ENCODE results near the gene ATF3. TPM values are rescaled to one million over a fixed set of nuclear protein-coding genes. Genes with fewer than 3 reads are reported as not detected.

The ATF3 gene
- 8.1 and 9.5 TPM in 2 replicates for total RNA-seq

GRCh38 chr1:212608392-212608958 is at the start of gene ATF3:
Gene ATF3, plus strand, starts transcription at chr1:212608761. Its CDS starts 6,261 bp downstream, at chr1:212615022.
- intact Hi-C loops (cut with micrococcal nuclease) = loop anchor here (1.0 to 5.0 kb wide), 10 partner anchors 12 to 1031 kb away; partner anchors contain the start of genes BATF3, DTL, FLVCR1 and INTS7

- intact Hi-C loops (cut with micrococcal nuclease) = loop anchor here (1.0 to 5.0 kb wide), 7 partner anchors 36 to 1301 kb away; partner anchors contain the start of genes ANGEL2, ATF3, FLVCR1 and NENF
Measured at GRCh38 chr1:212559929-212560328, 48.6 kb upstream of the ATF3 start.

GRCh38 chr1:212560933-212561460 is 47.6 kb upstream of the ATF3 start:
- intact Hi-C loops (cut with micrococcal nuclease) = no loop called here

DNA sequence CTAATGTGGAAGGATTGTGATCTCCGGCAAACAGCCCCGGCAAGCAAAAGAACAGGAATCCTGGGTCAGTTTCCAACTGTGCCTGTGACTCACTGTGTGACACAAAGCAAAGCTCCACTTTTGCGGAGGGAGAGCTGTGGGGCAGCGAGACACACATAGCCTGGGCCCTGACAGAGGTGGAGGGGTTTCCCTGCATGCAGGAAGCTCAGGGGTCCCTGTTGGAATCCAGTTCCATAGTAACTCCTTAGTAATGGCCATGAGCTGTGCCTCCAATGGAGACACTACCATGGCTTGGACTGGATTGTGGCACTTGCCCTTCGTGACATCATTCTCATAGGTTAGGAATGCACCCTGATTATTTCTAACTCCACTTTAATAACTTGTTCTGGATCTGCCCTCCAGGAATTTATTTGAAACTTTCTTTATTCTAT is 47.0 kb upstream of the ATF3 start:
- intact Hi-C loops (cut with micrococcal nuclease) = no loop called here

DNA sequence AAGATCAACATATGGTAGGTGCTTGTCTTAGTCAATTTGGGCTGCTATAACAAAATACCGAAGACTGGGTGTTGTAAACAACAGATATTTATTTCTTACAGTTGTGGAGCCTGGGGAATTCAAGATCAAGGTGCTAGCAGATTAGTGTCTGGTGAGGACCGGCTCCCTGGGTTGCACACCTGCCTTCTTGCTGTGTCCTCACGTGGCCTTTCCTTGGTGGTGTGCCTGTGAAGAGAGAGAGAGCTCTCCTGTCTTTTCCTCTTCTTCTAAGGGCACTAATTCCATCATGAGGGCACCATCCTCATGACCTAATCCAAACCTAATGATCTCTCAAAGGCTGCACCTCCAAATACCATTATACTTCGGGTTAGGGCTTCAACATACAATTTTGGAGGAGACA is 45.8 kb upstream of the ATF3 start:
- intact Hi-C loops (cut with micrococcal nuclease) = no loop called here

GRCh38 chr1:212565079-212565478 is 43.5 kb upstream of the ATF3 start:
- intact Hi-C loops (cut with micrococcal nuclease) = loop anchor here (5.0 kb wide), 1 partner anchor 227 kb away; the partner anchor contains the start of genes NSL1 and TATDN3

DNA sequence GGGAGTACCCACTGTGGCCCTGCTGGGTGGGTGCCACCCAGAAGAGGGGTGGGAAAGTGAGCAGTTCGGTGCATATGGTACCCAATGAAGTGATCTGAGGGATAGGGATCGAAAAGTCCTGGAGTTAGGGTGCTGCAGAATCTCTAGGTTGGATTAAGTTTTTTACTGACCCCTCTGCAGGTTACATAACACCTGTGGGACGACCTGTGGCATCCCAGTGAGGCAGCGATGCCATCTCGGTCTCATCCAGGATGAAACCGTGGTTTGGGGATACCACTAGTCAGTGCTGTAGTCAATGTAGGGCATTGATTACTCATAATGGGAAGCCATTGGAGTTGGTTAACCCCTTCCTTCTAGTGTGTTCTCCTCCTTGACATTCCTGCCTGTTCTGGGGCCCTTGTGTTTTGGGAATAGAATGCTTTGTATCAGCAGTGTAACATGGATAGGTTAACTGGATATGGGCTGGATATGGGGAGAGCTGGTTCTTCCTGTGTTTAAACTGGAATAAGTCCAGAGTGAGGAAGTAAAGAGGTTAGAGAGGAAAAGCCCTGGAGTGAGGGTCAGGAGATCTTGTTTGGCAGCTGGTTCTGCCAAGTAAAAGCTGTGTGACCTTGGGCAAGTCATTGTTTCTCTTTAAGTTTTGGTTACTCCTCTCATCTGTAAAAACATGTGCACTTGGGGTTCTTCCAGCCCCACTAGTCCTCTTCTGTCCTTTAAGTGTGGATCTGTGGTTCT is 42.8 kb upstream of the ATF3 start:
- intact Hi-C loops (cut with micrococcal nuclease) = loop anchor here (5.0 kb wide), 1 partner anchor 227 kb away; the partner anchor contains the start of genes NSL1 and TATDN3

DNA sequence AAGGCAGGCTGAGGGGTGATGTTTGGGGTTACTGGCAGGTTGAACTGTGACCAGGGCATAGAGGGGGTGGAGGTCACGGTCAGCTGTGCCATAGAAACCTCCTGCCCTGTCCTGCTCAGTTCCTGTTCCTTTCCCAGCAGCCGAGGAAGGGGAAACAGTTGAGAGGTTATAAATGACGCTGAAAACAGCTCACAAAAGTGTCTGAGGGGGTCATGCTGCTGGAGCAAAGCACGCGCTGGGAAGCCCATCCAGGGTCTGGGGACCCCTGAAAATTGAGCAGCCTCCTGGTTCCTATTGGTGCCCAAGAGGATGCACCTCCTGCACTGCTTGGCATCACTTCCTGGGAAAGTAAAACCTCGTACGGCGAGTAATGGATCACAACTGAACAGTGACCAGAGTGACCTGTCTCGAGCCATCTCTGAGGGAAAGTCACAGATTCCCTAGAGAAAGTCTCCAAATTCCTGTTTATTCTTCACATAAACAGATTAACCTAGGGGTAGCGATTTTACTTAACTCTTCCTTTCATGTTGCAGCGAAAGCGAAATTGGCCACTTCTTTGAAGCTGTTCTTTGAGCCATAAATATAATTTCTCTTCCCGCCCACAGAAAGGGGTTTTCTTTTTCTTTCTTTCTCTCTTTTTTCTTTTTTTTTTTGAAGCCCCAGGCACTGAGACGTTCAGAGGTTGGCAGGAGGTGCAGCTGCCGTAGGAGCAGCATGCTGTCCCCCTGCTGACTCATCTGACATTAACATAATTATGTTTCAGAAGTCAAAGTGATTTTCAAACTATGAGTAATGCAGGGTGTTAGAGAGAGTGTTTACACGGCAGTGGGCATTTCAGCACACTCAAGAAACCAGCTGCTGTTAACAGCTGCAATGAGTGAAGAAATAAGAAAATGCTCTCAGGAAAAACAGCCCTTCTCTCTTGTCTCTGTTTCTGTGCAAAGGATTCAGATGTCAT is 41.8 kb upstream of the ATF3 start:
- intact Hi-C loops (cut with micrococcal nuclease) = loop anchor here (5.0 kb wide), 1 partner anchor 226 kb away; the partner anchor contains the start of genes NSL1 and TATDN3

- intact Hi-C loops (cut with micrococcal nuclease) = loop anchor here (5.0 kb wide), 1 partner anchor 225 kb away; the partner anchor contains the start of genes NSL1 and TATDN3
Measured at GRCh38 chr1:212567638-212568037, 40.9 kb upstream of the ATF3 start.

- intact Hi-C loops (cut with micrococcal nuclease) = loop anchor here (5.0 kb wide), 1 partner anchor 223 kb away; the partner anchor contains the start of genes NSL1 and TATDN3
Measured at GRCh38 chr1:212568978-212569537, 39.5 kb upstream of the ATF3 start.

DNA sequence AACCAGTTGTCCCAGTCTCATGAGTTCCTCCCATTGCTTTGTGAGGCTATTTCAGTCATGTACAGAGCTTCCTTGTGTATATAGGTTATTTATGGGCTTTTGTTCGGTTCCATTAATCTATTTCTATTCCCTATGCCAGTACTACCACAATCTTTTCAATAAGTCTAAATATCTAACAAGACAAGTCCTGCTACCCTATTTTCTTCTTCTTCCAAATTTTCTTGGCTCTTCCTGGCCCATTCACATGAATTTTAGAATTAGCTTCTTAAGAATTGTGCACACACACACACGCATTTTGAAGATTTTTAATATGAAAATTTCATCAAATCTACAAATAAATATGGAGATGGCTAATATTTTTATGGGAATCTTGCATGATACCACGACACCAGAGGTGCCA is 33.8 kb upstream of the ATF3 start:
- intact Hi-C loops (cut with micrococcal nuclease) = no loop called here

GRCh38 chr1:212575333-212575732 is 33.2 kb upstream of the ATF3 start:
- intact Hi-C loops (cut with micrococcal nuclease) = no loop called here

DNA sequence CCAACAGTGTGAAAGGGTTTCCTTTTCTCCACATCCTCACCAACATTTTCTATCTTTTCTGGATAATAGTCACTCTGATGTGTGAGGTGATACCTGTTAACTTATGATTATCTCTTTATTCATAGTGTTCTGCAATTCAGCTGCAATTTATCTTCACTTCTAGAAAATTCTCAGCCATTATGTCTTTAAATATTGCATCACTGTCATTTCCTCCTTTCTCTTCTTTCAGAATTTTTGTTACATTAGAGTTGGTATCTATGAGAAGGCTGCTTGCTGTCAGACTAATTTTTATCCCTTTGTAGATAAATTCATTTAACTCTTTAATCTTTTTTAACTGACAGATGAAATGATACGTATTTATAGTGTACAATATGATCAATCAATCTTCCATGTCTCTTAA is 30.5 kb upstream of the ATF3 start:
- intact Hi-C loops (cut with micrococcal nuclease) = no loop called here

DNA sequence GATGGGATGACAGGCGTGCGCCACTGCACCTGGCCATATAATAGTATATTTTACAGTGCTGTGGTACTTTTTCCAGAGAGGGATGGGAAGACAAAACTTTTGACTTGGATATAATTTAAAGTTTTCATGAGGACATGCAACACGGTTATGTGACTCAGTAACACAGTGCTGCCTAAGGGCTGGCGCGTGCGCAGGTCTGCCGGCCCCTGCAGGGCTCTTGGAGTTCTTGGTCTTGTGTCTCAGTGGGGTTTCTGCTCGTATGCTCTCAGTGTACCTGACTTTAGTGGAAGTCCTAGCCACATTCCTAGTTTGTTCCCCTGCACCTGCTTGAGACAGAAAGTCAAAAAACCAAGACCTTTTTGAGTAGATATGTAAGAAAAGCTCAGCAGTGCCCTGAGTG is 27.5 kb upstream of the ATF3 start:
- intact Hi-C loops (cut with micrococcal nuclease) = no loop called here

GRCh38 chr1:212582291-212582690 is 26.3 kb upstream of the ATF3 start:
- intact Hi-C loops (cut with micrococcal nuclease) = no loop called here

DNA sequence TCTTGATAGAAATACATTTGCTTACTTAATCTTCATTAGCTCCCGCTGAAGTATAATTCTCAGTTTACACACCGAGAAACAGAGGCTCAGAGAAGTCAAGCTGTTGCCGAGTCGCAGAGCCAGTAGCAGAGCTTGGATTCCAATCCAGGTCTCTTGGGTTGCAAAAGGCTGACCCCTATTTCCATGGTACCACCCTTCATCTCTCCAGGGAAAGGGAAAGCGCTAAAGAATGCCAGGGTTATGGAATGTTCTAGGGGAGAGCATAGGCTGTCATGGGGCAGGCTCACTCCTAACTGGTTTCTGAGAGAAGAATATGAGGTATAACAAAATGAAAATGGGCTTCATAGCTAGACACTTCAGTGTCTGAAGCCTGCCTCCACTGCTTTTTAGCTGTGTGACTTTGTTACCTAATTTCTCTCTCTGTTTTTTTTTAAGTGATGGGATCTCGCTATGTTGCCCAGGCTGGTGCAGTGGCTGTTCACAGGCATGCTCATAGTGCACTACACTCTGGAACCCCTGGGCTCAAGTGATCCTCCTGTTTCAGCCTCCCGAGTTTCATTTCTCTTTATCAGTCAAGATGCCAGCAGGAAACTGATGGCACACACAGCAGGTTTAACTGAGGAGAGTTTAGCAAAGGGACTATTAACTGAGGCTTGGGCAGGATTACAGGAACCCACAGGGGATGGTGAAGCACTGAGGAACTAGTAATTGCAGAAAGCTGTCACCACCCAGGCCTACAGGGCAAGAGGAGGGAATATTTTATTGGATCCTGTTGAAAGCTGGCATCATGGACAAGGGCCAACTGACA is 25.5 kb upstream of the ATF3 start:
- intact Hi-C loops (cut with micrococcal nuclease) = no loop called here

GRCh38 chr1:212583643-212584042 is 24.9 kb upstream of the ATF3 start:
- intact Hi-C loops (cut with micrococcal nuclease) = no loop called here

DNA sequence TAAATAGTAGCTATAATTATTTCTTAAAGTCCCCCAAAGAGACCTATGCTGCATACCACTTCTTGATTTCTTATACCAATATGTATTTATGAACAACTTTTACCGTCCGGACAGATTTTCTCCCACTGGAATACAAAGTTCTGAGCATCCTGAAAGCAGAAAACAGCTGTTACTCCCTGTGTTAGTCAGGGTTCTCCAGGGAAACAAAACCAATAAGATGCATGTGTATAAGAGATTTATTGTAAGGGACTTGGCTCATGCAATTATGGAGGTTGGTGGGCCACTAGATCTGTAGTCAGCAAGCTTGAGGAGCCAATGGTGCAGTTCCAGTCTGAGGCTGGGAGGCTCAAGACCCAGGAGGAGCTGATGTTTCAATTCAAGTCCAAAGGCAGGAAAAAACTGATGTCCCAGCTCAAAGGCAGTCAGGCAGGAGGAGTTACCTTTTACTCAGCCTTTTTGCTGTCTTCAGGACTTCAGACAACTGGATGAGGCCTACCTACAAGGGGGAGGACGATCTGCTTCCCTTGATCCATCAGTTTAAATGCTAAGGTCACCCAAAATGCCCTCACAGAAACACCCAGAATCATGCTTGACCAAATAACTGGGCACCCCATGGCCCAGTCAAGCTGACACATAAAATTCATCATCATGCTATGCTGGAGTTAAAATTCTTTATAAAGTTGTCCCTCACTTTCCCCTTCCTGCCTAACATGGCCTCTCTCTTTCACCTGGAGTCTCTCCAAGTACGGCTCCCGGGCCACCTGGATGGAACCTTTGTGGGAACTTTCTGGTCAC is 24.3 kb upstream of the ATF3 start:
- intact Hi-C loops (cut with micrococcal nuclease) = no loop called here

- intact Hi-C loops (cut with micrococcal nuclease) = no loop called here
Measured at GRCh38 chr1:212585210-212585609, 23.4 kb upstream of the ATF3 start.

All from T-helper 2 cell treated with Interferon-gamma antibody and Interleukin-4, amounts not matched to agents 100 ng/mL and 5 ng/mL, for 36 hours (primary cell).